GM12891 (cell line): ENCODE measurements around the gene PATZ1.
"Not testable (repeated sequence)": the region's sequence is repeated elsewhere in the genome, so short reads cannot be mapped to it uniquely, and the experiment has no call there.

Source experiments
- PAX5 ChIP-seq: IDR thresholded peaks from 2 replicates; pipeline ENCODE4 v1.6.1; 2011; ENCODE audit warnings: low read length, moderate library complexity, mild to moderate bottlenecking; ENCODE audit not compliant: insufficient read depth, severe bottlenecking
- POLR2A ChIP-seq: IDR thresholded peaks from 2 replicates; pipeline ENCODE4 v1.6.1; 2011; ENCODE audit warnings: low read depth, low read length, control low read depth
- POLR2AphosphoS5 ChIP-seq: IDR thresholded peaks from 2 replicates; pipeline ENCODE4 v1.6.1; 2011; ENCODE audit warnings: low read depth, low read length, control low read depth
- TAF1 ChIP-seq: IDR thresholded peaks from 2 replicates; pipeline ENCODE4 v1.6.1; 2011; ENCODE audit warnings: low read depth, low read length, control low read depth

DNA sequence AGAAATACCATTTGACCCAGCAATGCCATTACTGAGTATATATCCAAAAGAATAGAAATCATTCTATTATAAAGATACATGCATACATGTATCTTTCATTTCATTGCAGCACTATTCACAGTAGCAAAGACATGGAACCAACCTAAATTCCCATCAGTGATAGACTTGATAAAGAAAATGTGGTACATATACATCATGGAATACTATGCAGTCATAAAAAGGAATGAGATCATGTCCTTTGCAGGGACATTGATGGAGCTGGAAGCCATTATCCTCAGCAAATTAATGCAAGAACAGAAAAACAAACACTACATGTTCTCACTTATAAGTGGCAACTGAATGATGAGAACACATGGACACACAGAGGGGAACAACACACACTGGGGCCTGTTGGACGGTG is 31.9 kb downstream of the PATZ1 start:
- not testable (repeated sequence) for TF ChIP-seq POLR2AphosphoS5, POLR2A, PAX5, TAF1
